ENCODE measurements around the gene LMBRD1. TPM values are rescaled to one million over a fixed set of nuclear protein-coding genes. Genes with fewer than 3 reads are reported as not detected.

Gene LMBRD1
- total and polyA plus RNA-seq, 4 experiments from 2014 or later: 53.8 to 61.5 (median 55.2) TPM

DNA sequence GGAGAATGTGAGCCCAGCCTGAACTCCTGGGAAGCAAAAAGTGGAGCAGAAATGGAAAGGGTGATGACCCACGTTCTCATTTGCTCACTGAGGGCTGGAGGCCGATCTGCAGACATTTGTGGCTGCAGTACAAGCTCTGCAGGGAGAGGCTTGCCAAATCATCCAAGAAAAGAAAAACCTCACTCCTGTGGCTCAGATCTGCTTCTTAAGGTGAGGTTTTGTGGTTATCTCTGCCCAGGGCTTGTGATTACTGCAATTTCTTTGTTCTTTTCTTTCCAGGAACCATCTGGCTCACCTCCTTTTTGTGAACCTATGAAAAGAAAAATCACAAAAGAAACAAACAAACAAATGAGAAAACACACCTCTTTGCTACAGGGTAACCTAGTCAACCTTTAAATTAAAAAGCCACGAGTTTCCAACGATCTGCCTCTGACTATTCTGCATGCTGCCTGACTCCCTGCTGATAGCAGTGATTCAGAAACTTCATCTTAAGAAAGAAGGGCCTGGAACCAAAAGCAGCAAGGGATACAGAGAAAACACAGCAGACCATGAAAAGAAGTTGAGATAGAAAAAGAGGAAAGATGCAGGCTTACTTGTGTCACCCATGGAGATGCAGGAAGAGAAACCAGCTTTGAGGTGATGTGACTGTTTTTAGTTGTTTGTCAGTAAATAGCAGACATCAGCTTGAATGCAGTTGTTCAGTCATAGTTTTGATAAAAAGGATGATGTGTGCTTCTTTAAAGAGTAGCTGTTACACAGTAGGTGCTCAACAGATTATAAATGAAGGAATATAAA lies 165.1 kb downstream of the LMBRD1 start:
- POLR2A ChIA-PET (ENCODE audit: partially characterized antibody): no interaction called here
- H3K4me3 Mint-ChIP-seq: peak overlapping the region in 4 of 8 donors; percentile 6 to 74 (median 8)
- peaks cover 0 to 8% (median 0%) of the 10 kb centered on the region in 8 donors for H3K9me3 Mint-ChIP-seq
- Histone ChIP-seq H3K4me3 (ENCODE audit: low read length in 2 of 2) (no peak overlapping the region), H3K9me3 (ENCODE audit: control insufficient read depth in 1 of 2, low read length in 2 of 2) (no peaks in the 10 kb centered on the region), H3K36me3 (ENCODE audit: insufficient read depth, low read length) (no peaks in the 10 kb centered on the region), H3K4me1 (ENCODE audit: insufficient read depth, low read length) (peaks cover 8% of the 10 kb centered on the region), H3K27me3 (ENCODE audit: insufficient read depth, low read length) (no peaks in the 10 kb centered on the region), H3K27ac (ENCODE audit: low read depth, low read length) (no peak overlapping the region)
- no peak overlapping the region for H3K27ac Mint-ChIP-seq
- H3K27me3 Mint-ChIP-seq: peaks cover 2 to 4% of the 10 kb centered on the region in 2 donors
- H3K4me1 Mint-ChIP-seq: peaks cover 7 to 15% (median 9%) of the 10 kb centered on the region in 4 donors
- CTCF ChIA-PET (ENCODE audit: partially characterized antibody): no interaction called here
- peak in 1 of 5 donors; percentile 8 for DNase-seq
- H3K36me3 Mint-ChIP-seq: no peaks in the 10 kb centered on the region
- intact Hi-C loops (cut with micrococcal nuclease): no loop called here

DNA sequence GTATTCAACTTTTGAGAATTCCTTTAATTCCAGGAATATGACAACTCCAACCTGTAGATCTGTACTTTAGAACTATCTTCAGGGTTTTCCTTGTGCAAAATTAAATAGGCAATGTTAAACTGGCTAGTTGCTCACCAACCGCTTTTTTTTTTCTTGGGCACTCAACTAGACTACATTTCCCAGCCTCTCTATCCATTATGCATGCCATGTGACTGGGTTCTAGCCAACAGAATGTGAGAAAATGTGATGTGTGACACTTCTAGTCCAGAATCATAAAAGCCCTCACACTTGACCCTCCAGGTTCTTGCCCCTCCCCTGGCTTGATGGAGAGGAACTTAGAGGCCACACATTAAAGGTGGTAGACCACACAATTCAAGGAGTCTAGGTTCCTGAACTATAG lies 166.0 kb downstream of the LMBRD1 start:
- intact Hi-C loops (cut with micrococcal nuclease): no loop called here

GRCh38 chr6:69627625-69628024 lies 169.2 kb downstream of the LMBRD1 start:
- Histone ChIP-seq H3K27me3 (ENCODE audit: insufficient read depth, low read length) (no peaks in the 10 kb centered on the region), H3K9me3 (ENCODE audit: control insufficient read depth in 1 of 2, low read length in 2 of 2) (no peaks in the 10 kb centered on the region), H3K4me3 (ENCODE audit: low read length in 2 of 2) (no peak overlapping the region), H3K36me3 (ENCODE audit: insufficient read depth, low read length) (no peaks in the 10 kb centered on the region), H3K4me1 (ENCODE audit: insufficient read depth, low read length) (peaks cover 8% of the 10 kb centered on the region), H3K27ac (ENCODE audit: low read depth, low read length) (no peak overlapping the region)
- H3K4me1 Mint-ChIP-seq: peaks cover 7 to 15% (median 9%) of the 10 kb centered on the region in 4 donors
- no peak overlapping the region for H3K4me3 Mint-ChIP-seq
- no peaks in the 10 kb centered on the region for H3K36me3 Mint-ChIP-seq
- H3K9me3 Mint-ChIP-seq: peaks cover 0 to 8% (median 0%) of the 10 kb centered on the region in 8 donors
- CTCF ChIA-PET (ENCODE audit: partially characterized antibody): no interaction called here
- intact Hi-C loops (cut with micrococcal nuclease): no loop called here
- DNase-seq: no peak
- H3K27ac Mint-ChIP-seq: no peak overlapping the region
- POLR2A ChIA-PET (ENCODE audit: partially characterized antibody): no interaction called here
- no peaks in the 10 kb centered on the region for H3K27me3 Mint-ChIP-seq

More for the DNA sequence above, 166.0 kb downstream of the LMBRD1 start:
- Histone ChIP-seq H3K36me3 (ENCODE audit: insufficient read depth, low read length) (no peaks in the 10 kb centered on the region), H3K4me1 (ENCODE audit: insufficient read depth, low read length) (peaks cover 8% of the 10 kb centered on the region), H3K4me3 (ENCODE audit: low read length in 2 of 2) (no peak overlapping the region), H3K27ac (ENCODE audit: low read depth, low read length) (no peak overlapping the region), H3K27me3 (ENCODE audit: insufficient read depth, low read length) (no peaks in the 10 kb centered on the region), H3K9me3 (ENCODE audit: control insufficient read depth in 1 of 2, low read length in 2 of 2) (no peaks in the 10 kb centered on the region)
- peaks cover 0 to 8% (median 0%) of the 10 kb centered on the region in 8 donors for H3K9me3 Mint-ChIP-seq
- H3K36me3 Mint-ChIP-seq: no peaks in the 10 kb centered on the region
- CTCF ChIA-PET (ENCODE audit: partially characterized antibody): no interaction called here
- POLR2A ChIA-PET (ENCODE audit: partially characterized antibody): no interaction called here
- DNase-seq: no peak
- no peak overlapping the region for H3K27ac Mint-ChIP-seq
- H3K4me3 Mint-ChIP-seq: no peak overlapping the region
- peaks cover 2 to 4% of the 10 kb centered on the region in 2 donors for H3K27me3 Mint-ChIP-seq
- H3K4me1 Mint-ChIP-seq: peaks cover 7 to 15% (median 9%) of the 10 kb centered on the region in 4 donors

GRCh38 chr6:69624944-69625343 lies 171.9 kb downstream of the LMBRD1 start:
- Histone ChIP-seq H3K27me3 (ENCODE audit: insufficient read depth, low read length) (no peaks in the 10 kb centered on the region), H3K36me3 (ENCODE audit: insufficient read depth, low read length) (no peaks in the 10 kb centered on the region), H3K4me3 (ENCODE audit: low read length in 2 of 2) (no peak overlapping the region), H3K9me3 (ENCODE audit: control insufficient read depth in 1 of 2, low read length in 2 of 2) (no peaks in the 10 kb centered on the region), H3K4me1 (ENCODE audit: insufficient read depth, low read length) (no peaks in the 10 kb centered on the region), H3K27ac (ENCODE audit: low read depth, low read length) (no peak overlapping the region)
- DNase-seq: no peak
- peaks cover 0 to 8% (median 0%) of the 10 kb centered on the region in 8 donors for H3K9me3 Mint-ChIP-seq
- no peaks in the 10 kb centered on the region for H3K4me1 Mint-ChIP-seq
- no peak overlapping the region for H3K27ac Mint-ChIP-seq
- no peak overlapping the region for H3K4me3 Mint-ChIP-seq
- no peaks in the 10 kb centered on the region for H3K27me3 Mint-ChIP-seq
- intact Hi-C loops (cut with micrococcal nuclease): no loop called here
- ChIA-PET POLR2A (ENCODE audit: partially characterized antibody) (no interaction called here), CTCF (ENCODE audit: partially characterized antibody) (no interaction called here)
- no peaks in the 10 kb centered on the region for H3K36me3 Mint-ChIP-seq

Other genes starting within 250 kb of the LMBRD1 start
- gene COL19A1, start 69.5 kb upstream of the LMBRD1 start, total RNA-seq: not detected
- gene COL19A1, start 69.5 kb upstream of the LMBRD1 start, polyA plus RNA-seq: under 1 TPM in 1 of 2 donors, not detected in 1; 0.02 TPM

All from CD4-positive, alpha-beta memory T cell (primary cell).